Colonic mucosa (tissue), 4 donors: ENCODE results near the gene TCERG1. TPM values are rescaled to one million over a fixed set of nuclear protein-coding genes. Genes with fewer than 3 reads are reported as not detected.

Experiments
- DNase-seq: peaks from one replicate; pipeline ENCODE4 v3.0.0-alpha.2; 2020
- H3K27ac ChIP-seq: fragments of 200-600 bp; one replicate; pipeline ENCODE4 v1.8.0; 2021
- H3K27me3 ChIP-seq: fragments of 200-600 bp; one replicate; pipeline ENCODE4 v1.8.0; 2021
- H3K36me3 ChIP-seq: fragments of 200-600 bp; one replicate; pipeline ENCODE4 v1.8.0; 2021
- H3K4me1 ChIP-seq: fragments of 200-600 bp; one replicate; pipeline ENCODE4 v1.8.0; 2021; ENCODE audit warnings: mild to moderate bottlenecking
- H3K4me3 ChIP-seq: fragments of 200-600 bp; one replicate; pipeline ENCODE4 v1.8.0; 2021
- H3K9ac ChIP-seq, 2 donors: one replicate each; pipeline ENCODE4 v1.7.0; 2013; ENCODE audit warnings: control low read depth in 2 of 2, low read depth in 2 of 2, low read length in 2 of 2
- H3K9me3 ChIP-seq: fragments of 200-600 bp; one replicate; pipeline ENCODE4 v1.8.0; 2021
- intact Hi-C: fragments of 100-400 bp; cut with DNase I; formaldehyde crosslinking; loops from one replicate; pipeline ENCODE4 v1.14.1; 2022
- total RNA-seq, 2 donors: library from RNA; stranded (reverse); fragmentation: NEBNext Ultra II Directional in 1 of 2; extraction: Animal tissue kit (Norgen Biotek cat#: 25700) in 1 of 2; gene quantifications; one replicate each; pipeline ENCODE4 v1.2.1, GENCODE V29; 2021
- TF ChIP-seq, protein P1 (sequence below): fragments of 200-600 bp; IDR thresholded peaks from one replicate; pipeline ENCODE4 v1.8.0; 2022; ENCODE audit warnings: antibody characterized with exemption, mild to moderate bottlenecking
- donor health status: healthy.
- donor health status: DM: no; HTN: no; CAD: no.
- donor health status: DM: no; HTN: no; CAD: no.

Gene TCERG1
- total RNA-seq, 2 donors from 2014 or later: 54.0 to 61.7 TPM

GRCh38 chr5:146402949-146403348 lies 44.2 kb upstream of the TCERG1 start:
- no peaks in the 10 kb centered on the region for H3K36me3 ChIP-seq
- DNase-seq: no peak
- no peaks in the 10 kb centered on the region for H3K4me1 ChIP-seq
- H3K9ac ChIP-seq: no peak overlapping the region
- H3K27ac ChIP-seq: no peak overlapping the region
- intact Hi-C loops: no loop called here
- TF ChIP-seq, protein P1, sequence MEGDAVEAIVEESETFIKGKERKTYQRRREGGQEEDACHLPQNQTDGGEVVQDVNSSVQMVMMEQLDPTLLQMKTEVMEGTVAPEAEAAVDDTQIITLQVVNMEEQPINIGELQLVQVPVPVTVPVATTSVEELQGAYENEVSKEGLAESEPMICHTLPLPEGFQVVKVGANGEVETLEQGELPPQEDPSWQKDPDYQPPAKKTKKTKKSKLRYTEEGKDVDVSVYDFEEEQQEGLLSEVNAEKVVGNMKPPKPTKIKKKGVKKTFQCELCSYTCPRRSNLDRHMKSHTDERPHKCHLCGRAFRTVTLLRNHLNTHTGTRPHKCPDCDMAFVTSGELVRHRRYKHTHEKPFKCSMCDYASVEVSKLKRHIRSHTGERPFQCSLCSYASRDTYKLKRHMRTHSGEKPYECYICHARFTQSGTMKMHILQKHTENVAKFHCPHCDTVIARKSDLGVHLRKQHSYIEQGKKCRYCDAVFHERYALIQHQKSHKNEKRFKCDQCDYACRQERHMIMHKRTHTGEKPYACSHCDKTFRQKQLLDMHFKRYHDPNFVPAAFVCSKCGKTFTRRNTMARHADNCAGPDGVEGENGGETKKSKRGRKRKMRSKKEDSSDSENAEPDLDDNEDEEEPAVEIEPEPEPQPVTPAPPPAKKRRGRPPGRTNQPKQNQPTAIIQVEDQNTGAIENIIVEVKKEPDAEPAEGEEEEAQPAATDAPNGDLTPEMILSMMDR: no peak
- no peaks in the 10 kb centered on the region for H3K27me3 ChIP-seq
- H3K9me3 ChIP-seq: no peaks in the 10 kb centered on the region
- no peak overlapping the region for H3K4me3 ChIP-seq

DNA sequence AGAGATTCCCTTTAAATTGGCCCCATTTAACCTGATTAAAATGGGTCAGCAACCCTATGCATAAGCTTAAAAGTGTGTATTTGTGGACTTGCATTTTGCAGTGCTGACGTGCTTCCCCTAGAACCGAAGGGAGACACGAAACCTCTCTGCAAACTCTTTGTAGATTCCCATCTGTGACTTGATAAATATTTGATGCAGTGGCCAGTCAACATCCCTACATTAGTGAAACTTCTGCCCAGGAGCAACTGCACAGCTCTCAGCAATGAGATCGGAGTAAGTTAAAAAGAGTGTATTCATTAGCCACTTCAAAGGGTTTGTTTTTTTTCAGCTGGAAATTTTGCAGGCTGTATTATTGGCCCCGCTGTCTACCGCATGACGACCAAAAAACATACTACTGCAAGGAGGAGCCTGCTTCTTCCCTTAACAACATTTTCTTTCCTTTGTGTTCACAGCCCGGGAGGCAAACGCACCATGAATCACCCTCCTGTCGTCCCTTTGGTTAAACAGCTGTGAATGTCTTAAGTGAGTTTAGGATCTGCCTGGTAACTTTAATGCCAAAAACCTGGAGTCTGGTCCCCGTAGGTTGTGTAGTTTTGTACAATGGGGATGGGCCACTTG lies 38.0 kb upstream of the TCERG1 start:
- no peaks in the 10 kb centered on the region for H3K27me3 ChIP-seq
- H3K9ac ChIP-seq: no peak overlapping the region
- no peak overlapping the region for H3K4me3 ChIP-seq
- TF ChIP-seq, protein P1: no peak
- no peaks in the 10 kb centered on the region for H3K36me3 ChIP-seq
- no peaks in the 10 kb centered on the region for H3K9me3 ChIP-seq
- intact Hi-C loops: no loop called here
- H3K27ac ChIP-seq: no peak overlapping the region
- H3K4me1 ChIP-seq: no peaks in the 10 kb centered on the region
- no peak for DNase-seq

GRCh38 chr5:146410272-146410671 lies 36.9 kb upstream of the TCERG1 start:
- Histone ChIP-seq H3K36me3 (no peaks in the 10 kb centered on the region), H3K4me1 (no peaks in the 10 kb centered on the region), H3K27me3 (no peaks in the 10 kb centered on the region), H3K9ac (no peak overlapping the region), H3K9me3 (no peaks in the 10 kb centered on the region), H3K27ac (no peak overlapping the region), H3K4me3 (no peak overlapping the region)
- intact Hi-C loops: no loop called here
- TF ChIP-seq, protein P1: no peak
- no peak for DNase-seq

- Histone ChIP-seq H3K9me3 (no peaks in the 10 kb centered on the region), H3K36me3 (no peaks in the 10 kb centered on the region), H3K27ac (no peak overlapping the region), H3K4me3 (no peak overlapping the region), H3K4me1 (no peaks in the 10 kb centered on the region), H3K27me3 (no peaks in the 10 kb centered on the region), H3K9ac (no peak overlapping the region)
- TF ChIP-seq, protein P1: no peak
- no peak for DNase-seq
- intact Hi-C loops: no loop called here
Measured at GRCh38 chr5:146419696-146420095, 27.4 kb upstream of the TCERG1 start.

DNA sequence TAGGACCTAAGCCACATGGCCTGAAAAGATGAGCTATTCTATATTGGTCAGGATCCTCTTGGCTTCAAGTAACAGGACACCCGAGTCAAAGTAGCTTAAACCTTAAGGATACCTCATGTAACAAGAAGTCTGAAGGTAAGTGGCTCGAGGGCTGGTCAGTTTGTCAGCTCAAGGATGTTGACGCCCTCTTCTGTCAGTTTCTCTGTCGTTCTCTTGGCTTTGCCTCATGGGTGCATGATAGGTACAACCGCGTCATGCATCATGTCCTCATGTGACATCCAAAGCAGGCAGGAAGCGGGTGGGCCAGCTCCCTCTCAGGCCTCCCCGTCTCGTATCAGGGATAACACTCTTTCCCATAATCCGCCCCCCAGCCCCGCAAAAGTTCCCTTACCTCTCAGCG lies 22.1 kb upstream of the TCERG1 start:
- intact Hi-C loops: loop anchor here (5.0 kb wide), 1 partner anchor 128 kb away; no protein-coding TSS in a partner anchor

More for the DNA sequence above, 22.1 kb upstream of the TCERG1 start:
- no peak overlapping the region for H3K4me3 ChIP-seq
- H3K4me1 ChIP-seq: no peaks in the 10 kb centered on the region
- TF ChIP-seq, protein P1: no peak
- H3K27me3 ChIP-seq: no peaks in the 10 kb centered on the region
- H3K27ac ChIP-seq: no peak overlapping the region
- no peaks in the 10 kb centered on the region for H3K9me3 ChIP-seq
- no peak overlapping the region for H3K9ac ChIP-seq
- no peak for DNase-seq
- H3K36me3 ChIP-seq: no peaks in the 10 kb centered on the region
